Mucosa of stomach (tissue), 1 donor: Measurements from ENCODE around the gene ME3.
"Not testable (repeated sequence)": the region's sequence is repeated elsewhere in the genome, so short reads cannot be mapped to it uniquely, and the experiment has no call there.

Source experiments
- H3K27me3 ChIP-seq: one replicate; pipeline ENCODE4 v1.7.0; 2013; ENCODE audit warnings: mild to moderate bottlenecking, low read length; ENCODE audit not compliant: control insufficient read depth, insufficient read depth
- H3K36me3 ChIP-seq: one replicate; pipeline ENCODE4 v1.7.0; 2013; ENCODE audit warnings: low read length; ENCODE audit not compliant: control insufficient read depth, insufficient read depth
- H3K4me1 ChIP-seq: one replicate; pipeline ENCODE4 v1.7.0; 2013; ENCODE audit warnings: mild to moderate bottlenecking, low read length; ENCODE audit not compliant: control insufficient read depth, insufficient read depth
- H3K4me3 ChIP-seq: one replicate; pipeline ENCODE4 v1.7.0; 2013; ENCODE audit warnings: low read length
- H3K9ac ChIP-seq: one replicate; pipeline ENCODE4 v1.7.0; 2013; ENCODE audit warnings: mild to moderate bottlenecking, low read length, moderate library complexity
- H3K9me3 ChIP-seq: one replicate; pipeline ENCODE4 v1.7.0; 2013; ENCODE audit warnings: mild to moderate bottlenecking, low read length, moderate library complexity; ENCODE audit not compliant: control insufficient read depth
- donor health status: Pancreatic carcinoma.

The ME3 gene

GRCh38 chr11:86421946-86422345, 250.5 kb downstream of the ME3 start:
- no peaks in the 10 kb centered on the region for H3K36me3 ChIP-seq
- H3K9ac ChIP-seq = no peak overlapping the region
- no peak overlapping the region for H3K4me3 ChIP-seq
- no peaks in the 10 kb centered on the region for H3K9me3 ChIP-seq
- H3K4me1 ChIP-seq = no peaks in the 10 kb centered on the region
- no peaks in the 10 kb centered on the region for H3K27me3 ChIP-seq

GRCh38 chr11:86418917-86419316, 253.5 kb downstream of the ME3 start:
- Histone ChIP-seq H3K27me3 (no peaks in the 10 kb centered on the region), H3K4me3 (no peak overlapping the region), H3K9me3 (no peaks in the 10 kb centered on the region), H3K9ac (no peak overlapping the region), H3K36me3 (no peaks in the 10 kb centered on the region), H3K4me1 (no peaks in the 10 kb centered on the region)

GRCh38 chr11:86418513-86418912, 253.9 kb downstream of the ME3 start:
- no peaks in the 10 kb centered on the region for H3K4me1 ChIP-seq
- no peak overlapping the region for H3K9ac ChIP-seq
- no peaks in the 10 kb centered on the region for H3K9me3 ChIP-seq
- no peaks in the 10 kb centered on the region for H3K27me3 ChIP-seq
- no peak overlapping the region for H3K4me3 ChIP-seq
- H3K36me3 ChIP-seq = no peaks in the 10 kb centered on the region

- no peaks in the 10 kb centered on the region for H3K9me3 ChIP-seq
- H3K36me3 ChIP-seq = no peaks in the 10 kb centered on the region
- H3K4me3 ChIP-seq = no peak overlapping the region
- H3K27me3 ChIP-seq = no peaks in the 10 kb centered on the region
- no peak overlapping the region for H3K9ac ChIP-seq
- no peaks in the 10 kb centered on the region for H3K4me1 ChIP-seq
Observed at GRCh38 chr11:86418106-86418505, 254.3 kb downstream of the ME3 start.

- not testable (repeated sequence) for H3K36me3 ChIP-seq, H3K27me3 ChIP-seq, H3K4me3 ChIP-seq, H3K4me1 ChIP-seq, H3K9ac ChIP-seq, H3K9me3 ChIP-seq
Observed at GRCh38 chr11:86416951-86417350, 255.5 kb downstream of the ME3 start.

- Histone ChIP-seq H3K9ac (no peak overlapping the region), H3K4me3 (no peak overlapping the region), H3K27me3 (no peaks in the 10 kb centered on the region), H3K4me1 (no peaks in the 10 kb centered on the region), H3K36me3 (no peaks in the 10 kb centered on the region), H3K9me3 (no peaks in the 10 kb centered on the region)
Observed at GRCh38 chr11:86416494-86416893, 255.9 kb downstream of the ME3 start.

- H3K9ac ChIP-seq = no peak overlapping the region
- H3K4me1 ChIP-seq = no peaks in the 10 kb centered on the region
- H3K4me3 ChIP-seq = no peak overlapping the region
- no peaks in the 10 kb centered on the region for H3K27me3 ChIP-seq
- H3K36me3 ChIP-seq = no peaks in the 10 kb centered on the region
- H3K9me3 ChIP-seq = no peaks in the 10 kb centered on the region
Observed at GRCh38 chr11:86415026-86415425, 257.4 kb downstream of the ME3 start.

GRCh38 chr11:86414032-86414431, 258.4 kb downstream of the ME3 start:
- Histone ChIP-seq H3K27me3 (no peaks in the 10 kb centered on the region), H3K36me3 (no peaks in the 10 kb centered on the region), H3K9me3 (no peaks in the 10 kb centered on the region), H3K9ac (no peak overlapping the region), H3K4me3 (no peak overlapping the region), H3K4me1 (no peaks in the 10 kb centered on the region)

GRCh38 chr11:86408845-86409244, 263.6 kb downstream of the ME3 start:
- H3K27me3 ChIP-seq = no peaks in the 10 kb centered on the region
- H3K4me1 ChIP-seq = no peaks in the 10 kb centered on the region
- H3K9ac ChIP-seq = no peak overlapping the region
- H3K36me3 ChIP-seq = no peaks in the 10 kb centered on the region
- no peaks in the 10 kb centered on the region for H3K9me3 ChIP-seq
- H3K4me3 ChIP-seq = no peak overlapping the region

- Histone ChIP-seq H3K36me3 (no peaks in the 10 kb centered on the region), H3K9me3 (no peaks in the 10 kb centered on the region), H3K4me1 (no peaks in the 10 kb centered on the region), H3K9ac (no peak overlapping the region), H3K4me3 (no peak overlapping the region), H3K27me3 (no peaks in the 10 kb centered on the region)
Observed at GRCh38 chr11:86403458-86403857, 269.0 kb downstream of the ME3 start.

- Histone ChIP-seq H3K36me3 (no peaks in the 10 kb centered on the region), H3K9me3 (no peaks in the 10 kb centered on the region), H3K27me3 (no peaks in the 10 kb centered on the region), H3K9ac (no peak overlapping the region), H3K4me3 (no peak overlapping the region), H3K4me1 (no peaks in the 10 kb centered on the region)
Observed at GRCh38 chr11:86398106-86398505, 274.3 kb downstream of the ME3 start.

- no peaks in the 10 kb centered on the region for H3K27me3 ChIP-seq
- no peaks in the 10 kb centered on the region for H3K4me1 ChIP-seq
- H3K9ac ChIP-seq = no peak overlapping the region
- H3K36me3 ChIP-seq = no peaks in the 10 kb centered on the region
- no peak overlapping the region for H3K4me3 ChIP-seq
- H3K9me3 ChIP-seq = no peaks in the 10 kb centered on the region
Observed at GRCh38 chr11:86397351-86397750, 275.1 kb downstream of the ME3 start.

- no peaks in the 10 kb centered on the region for H3K36me3 ChIP-seq
- H3K4me1 ChIP-seq = no peaks in the 10 kb centered on the region
- H3K27me3 ChIP-seq = no peaks in the 10 kb centered on the region
- H3K4me3 ChIP-seq = no peak overlapping the region
- H3K9me3 ChIP-seq = no peaks in the 10 kb centered on the region
- H3K9ac ChIP-seq = no peak overlapping the region
Observed at GRCh38 chr11:86396396-86396795, 276.0 kb downstream of the ME3 start.
